ENCODE results near the gene IPPK.
"Not testable (repeated sequence)": the region's sequence is repeated elsewhere in the genome, so short reads cannot be mapped to it uniquely, and the experiment has no call there.

Gene IPPK

GRCh38 chr9:92595930-92596329 is 74.0 kb downstream of the IPPK start:
- no peak for DNase-seq (ENCODE audit: low spot score)

GRCh38 chr9:92595075-92595474 is 74.9 kb downstream of the IPPK start:
- not testable (repeated sequence) for DNase-seq (ENCODE audit: low spot score)

- DNase-seq (ENCODE audit: low spot score), result no peak
These were observed 76.7 kb downstream of the IPPK start for GRCh38 chr9:92592946-92593861.

GRCh38 chr9:92592537-92592936 is 77.4 kb downstream of the IPPK start:
- no peak for DNase-seq (ENCODE audit: low spot score)

GRCh38 chr9:92590377-92590776 is 79.6 kb downstream of the IPPK start:
- DNase-seq (ENCODE audit: low spot score), result peak; percentile 54

- no peak for DNase-seq (ENCODE audit: low spot score)
These were observed 80.0 kb downstream of the IPPK start for GRCh38 chr9:92589923-92590322.

- DNase-seq (ENCODE audit: low spot score), result no peak
These were observed 93.8 kb downstream of the IPPK start for GRCh38 chr9:92576175-92576574.

GRCh38 chr9:92573612-92574011 is 96.3 kb downstream of the IPPK start:
- not testable (repeated sequence) for DNase-seq (ENCODE audit: low spot score)

- not testable (repeated sequence) for DNase-seq (ENCODE audit: low spot score)
These were observed 98.1 kb downstream of the IPPK start for GRCh38 chr9:92571871-92572270.

GRCh38 chr9:92564982-92565381 is 104.9 kb downstream of the IPPK start:
- DNase-seq (ENCODE audit: low spot score), result no peak

GRCh38 chr9:92564504-92564903 is 105.4 kb downstream of the IPPK start:
- no peak for DNase-seq (ENCODE audit: low spot score)

Measured in globus pallidus (tissue), 1 donor.